Hypothalamus (tissue), 51 donors: ENCODE data around the gene AXDND1.
A peak's percentile ranks its signal among the peaks of the same experiment; 100 is the strongest.

ENCODE experiments used
- DNase-seq, 51 donors: peaks; one replicate each; lab custom pipeline; 2025; lab: John Stamatoyannopoulos, UW

Gene AXDND1

DNA sequence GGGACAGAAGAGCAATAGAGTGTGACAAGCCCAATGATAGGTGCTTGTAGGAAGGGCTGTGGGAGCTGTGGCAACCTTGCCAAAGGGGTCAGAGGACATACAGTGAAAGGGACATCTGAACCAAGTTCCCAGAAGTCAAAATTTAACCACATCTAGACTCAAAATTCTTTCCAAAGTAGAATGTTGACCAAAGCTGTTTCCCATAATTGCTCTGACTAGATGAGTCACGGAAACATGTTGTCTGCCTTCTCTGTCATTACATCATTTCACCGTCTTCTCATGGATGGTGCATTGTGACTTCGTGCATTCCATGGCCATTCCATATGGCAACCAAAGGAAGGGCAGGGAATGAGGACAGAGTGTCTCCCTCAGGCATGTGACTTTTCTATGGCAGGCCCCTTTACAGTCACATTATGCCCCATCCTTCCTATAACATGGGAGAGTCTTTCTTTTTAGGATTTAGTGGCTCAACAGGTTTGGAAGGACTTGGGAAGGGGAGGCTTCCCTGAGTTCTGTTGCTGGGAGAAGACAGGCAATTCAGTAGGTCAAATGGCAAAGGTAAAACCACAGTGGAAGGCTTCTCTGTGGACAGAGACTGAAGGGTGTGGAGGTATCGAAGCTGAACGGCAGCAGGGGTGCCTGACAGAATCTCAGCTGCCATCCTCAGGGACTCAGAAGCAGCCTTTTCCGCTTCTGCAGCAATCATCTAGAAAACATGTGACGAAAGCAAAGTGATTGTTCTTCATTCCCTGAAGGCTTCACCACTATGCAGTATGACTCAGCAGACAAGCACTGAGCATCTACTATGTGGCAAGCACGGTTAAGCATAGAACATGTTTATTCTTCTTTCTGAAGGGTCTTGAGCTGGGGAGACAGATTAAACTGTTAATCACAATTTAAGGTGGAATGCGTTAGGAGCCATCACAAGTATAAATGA is 185.2 kb downstream of the AXDND1 start:
- DNase-seq, result no peak

DNA sequence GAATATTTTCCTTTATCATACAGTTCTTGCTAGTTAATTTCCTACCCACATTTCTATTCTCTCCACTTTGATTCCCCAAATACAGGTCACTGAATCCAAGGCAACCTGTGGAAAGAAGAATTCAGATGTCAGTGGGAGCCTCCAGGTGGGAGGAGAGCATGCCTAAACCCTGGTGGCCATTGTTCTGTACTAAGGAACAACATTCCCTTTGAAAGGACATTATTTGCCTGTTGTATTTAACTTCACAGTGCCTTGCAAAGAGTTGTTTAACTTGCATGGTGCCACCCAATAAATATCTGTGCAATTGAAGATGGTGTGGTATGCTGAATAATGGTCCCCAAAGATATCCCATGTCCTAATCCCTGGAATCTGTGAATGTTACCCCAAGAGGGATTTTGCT is 188.7 kb downstream of the AXDND1 start:
- DNase-seq, result no peak

DNA sequence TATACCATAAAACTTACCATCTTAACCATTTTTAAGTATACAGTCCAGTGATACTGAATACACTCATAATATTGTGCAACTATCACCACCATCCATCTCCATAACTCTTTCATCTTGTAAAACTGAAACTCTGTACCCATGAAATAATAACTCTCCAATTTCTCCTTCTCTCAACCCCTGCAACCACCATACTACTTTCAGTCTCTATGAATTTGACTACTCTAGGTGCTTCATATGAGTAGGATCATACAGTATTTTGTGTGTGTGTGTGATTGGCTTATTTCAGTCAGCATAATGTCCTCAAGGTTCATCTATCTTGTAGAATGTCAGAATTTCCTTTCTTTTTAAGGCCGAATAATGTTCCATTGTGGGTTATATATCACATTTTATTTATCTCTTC is 192.3 kb downstream of the AXDND1 start:
- DNase-seq, result no peak

DNA sequence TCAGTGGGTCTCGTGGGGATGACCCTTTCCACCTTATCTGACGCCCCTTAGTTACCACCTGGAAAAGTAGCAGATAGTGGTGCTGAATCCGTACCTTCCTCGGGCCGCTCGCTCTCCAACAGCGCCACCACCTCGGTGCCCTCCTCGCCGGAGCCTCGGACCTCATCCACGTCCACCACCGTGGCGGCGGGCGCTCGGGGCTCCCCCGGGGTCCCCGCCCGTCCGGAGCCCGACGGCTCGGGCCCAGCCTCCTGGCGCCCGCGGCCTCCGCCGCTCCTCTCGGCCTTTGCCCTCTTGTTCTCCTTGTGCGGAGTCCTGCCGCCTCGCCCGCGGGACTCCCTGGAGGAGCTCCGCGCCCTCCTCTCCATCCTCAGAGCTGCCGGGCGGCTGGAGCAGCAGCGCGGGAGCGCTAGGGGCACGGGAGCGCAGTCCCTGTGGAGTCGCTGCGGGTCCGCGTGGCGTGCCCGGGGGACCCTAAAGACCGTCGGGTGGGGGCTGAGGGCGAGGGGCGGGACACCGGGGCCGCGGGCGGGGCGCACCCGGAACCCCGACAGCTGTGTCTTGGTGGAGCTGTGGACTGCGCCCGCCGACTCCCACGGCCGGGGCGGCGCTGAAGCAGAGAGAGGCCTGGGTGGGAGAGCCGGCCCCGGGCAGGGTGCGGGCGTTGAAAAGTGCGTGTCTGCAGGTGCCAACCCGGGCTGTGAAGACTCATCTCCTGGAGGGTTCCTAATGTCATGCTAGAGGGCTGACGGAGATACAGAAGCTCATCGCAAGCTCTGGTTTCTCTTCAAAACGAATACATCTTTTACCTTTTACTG is 209.9 kb downstream of the AXDND1 start, which contains the start of gene NPHS2:
Gene NPHS2 (minus strand): TSS at position 452 of the 818 bp plus-strand sequence. CDS start 84 bp downstream, at position 368.
- no peak for DNase-seq

DNA sequence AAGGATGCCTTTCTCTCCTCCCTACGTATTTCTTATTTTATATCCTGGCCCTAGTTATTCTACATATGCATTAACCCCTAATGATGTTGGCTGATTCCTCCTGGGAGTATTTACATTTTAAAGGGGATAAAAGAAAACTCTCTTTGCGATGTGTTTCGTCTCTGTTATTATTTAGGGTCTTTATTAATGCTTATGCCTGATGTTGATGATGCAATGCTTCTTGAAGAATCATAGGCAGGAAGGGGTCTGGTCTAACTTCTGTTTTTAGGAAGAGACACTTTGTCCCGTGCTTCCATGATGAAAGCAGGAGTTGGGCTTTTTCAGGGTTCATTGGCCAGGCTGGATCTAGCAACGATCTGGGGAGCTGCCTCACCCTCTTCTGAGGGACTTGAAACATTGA is 210.7 kb downstream of the AXDND1 start:
- DNase-seq, result no peak

DNA sequence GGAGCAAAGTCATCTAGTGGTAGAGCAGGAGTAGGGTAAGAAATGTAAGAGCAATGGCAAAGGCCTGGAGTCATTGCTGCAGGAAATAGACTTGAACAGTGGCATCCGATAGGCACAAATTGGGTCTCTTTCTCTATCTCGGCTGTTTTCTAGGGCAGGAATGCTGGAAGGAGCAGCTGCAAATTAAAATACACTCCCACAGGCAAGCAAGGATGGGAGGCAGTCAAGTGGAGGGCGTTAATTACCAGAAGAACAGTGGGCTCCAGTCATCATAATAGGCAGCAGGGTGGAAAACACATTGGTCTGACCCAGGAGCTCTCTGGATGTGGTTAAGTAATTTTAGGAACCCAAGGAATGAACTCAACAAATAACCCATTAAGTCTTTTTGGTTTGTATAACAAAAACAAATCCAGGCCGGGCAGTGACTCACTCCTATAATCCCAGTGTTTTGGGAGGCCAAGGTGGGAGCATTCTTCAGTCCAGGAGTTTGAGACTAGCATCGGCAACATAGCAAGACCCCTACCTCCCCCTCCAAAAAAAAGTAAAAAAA is 218.1 kb downstream of the AXDND1 start:
- no peak for DNase-seq

DNA sequence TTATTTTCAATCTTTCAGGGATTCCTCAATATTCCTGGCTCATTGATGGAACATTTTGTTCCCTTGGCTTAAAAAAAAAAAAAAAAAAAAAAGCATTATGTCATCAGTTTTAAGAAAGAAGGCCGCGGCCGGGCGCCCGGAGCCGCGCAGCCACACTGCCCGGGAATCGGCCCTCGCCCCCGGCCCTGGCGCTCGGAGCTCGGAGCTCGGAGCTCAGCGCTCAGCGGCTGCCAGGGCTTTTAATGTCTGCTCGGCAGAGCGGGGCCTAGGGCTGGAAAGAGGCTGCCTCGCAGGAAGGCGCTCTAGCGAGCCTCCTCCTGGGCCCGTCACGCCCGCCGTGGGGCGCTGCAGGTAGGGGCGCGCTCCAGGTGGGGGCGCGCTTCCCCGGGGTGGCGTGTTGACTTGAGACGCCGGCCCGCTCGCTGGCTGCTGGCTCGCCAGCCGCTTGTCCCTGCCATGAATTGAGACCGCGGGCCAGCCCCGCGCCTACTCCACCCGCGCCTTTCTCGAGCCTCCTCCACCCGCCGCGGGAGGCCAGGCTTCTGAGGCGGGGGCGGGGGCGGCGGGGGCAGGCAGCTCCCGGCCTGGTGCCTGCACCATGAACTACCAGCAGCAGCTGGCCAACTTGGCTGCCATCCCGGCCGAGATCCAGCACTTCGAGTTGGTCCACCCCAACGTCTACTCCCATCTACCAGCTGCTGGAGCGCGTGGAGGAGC is 220.5 kb downstream of the AXDND1 start:
- peak in 37 of 51 donors; percentile 1 to 79 (median 54) for DNase-seq

DNA sequence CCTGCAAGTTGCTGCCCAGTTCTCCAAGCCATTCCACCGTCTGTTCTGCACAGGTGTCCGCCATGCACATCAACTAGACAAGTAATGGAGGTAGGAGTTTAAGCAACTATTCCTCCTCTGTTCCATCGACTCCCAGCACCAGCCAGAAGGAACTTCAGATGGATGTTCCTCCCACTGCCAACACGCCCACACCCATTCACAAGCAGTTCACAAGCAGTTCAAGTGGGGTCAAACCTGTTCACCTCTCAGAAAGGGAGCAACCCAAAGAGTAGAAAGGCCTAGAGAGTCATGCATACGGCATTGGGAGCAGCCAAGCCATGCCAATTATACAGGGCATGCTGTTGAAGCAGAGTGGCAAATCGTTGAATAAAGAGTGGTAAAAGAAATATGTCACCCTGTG is 221.6 kb downstream of the AXDND1 start:
- DNase-seq, result no peak

DNA sequence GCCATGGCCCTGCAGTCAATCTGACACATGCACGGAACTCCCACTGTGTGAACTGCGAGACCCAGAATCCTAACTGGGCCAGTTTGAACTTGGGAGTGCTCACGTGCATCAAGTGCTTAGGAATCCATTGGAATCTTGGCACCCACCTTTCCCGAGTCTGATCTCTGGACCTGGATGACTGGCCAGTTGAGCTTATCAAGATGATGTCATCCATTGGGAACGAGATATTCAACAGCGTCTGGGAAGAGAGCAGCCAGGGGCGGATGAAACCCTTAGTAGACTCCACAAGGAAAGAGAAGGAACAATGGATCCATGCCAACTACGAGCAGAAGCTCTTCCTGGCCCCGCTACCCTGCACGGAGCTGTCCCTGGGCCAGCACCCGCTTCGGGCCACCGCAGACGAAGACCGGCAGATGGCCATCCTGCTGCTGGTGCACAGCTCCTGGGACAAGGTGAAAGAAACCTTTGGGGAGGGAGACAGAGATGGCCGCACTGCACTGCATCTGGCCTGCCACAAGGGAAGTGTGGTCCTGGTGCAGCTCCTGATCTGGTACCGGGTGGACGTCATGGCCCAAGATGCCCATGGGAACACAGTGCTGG is 222.8 kb downstream of the AXDND1 start:
- DNase-seq, result no peak

DNA sequence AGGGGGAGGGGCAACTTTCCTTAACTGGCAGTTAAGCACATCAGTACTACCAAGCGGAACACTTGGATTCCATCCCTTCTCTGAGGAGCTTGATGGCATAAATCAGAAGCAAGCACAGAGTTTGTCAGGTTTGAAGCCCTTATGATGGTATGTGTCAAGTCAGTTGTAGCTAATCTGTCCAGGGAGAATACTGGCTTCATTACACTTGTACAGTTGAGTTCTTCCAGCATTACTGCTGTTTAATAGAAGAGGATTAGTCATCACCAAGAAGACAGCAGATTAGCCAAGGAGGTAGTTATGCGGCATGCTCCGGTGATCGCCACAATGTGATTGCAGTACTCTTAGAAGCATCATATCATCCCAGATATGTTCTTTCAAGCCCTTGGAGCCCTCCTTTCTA is 223.7 kb downstream of the AXDND1 start:
- DNase-seq, result no peak

DNA sequence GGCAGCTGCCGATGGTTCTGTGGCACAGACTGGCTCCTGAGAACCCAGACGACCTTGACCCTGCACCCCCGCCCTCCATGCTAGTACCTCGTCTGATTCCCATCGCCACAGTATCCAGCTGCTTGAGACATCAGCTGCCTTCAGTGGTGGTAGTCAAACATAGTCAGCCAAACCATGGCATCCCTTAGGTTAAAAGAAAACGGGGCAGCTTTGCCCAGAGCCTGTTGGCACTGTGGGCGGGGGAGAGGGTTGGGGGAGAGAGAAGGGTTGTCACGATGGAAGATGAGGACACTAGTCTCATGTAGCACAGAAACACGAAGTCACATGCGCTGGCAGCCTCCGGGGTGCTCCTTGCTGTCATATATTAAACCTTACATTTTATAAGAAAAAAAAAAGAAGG is 224.9 kb downstream of the AXDND1 start:
- no peak for DNase-seq

DNA sequence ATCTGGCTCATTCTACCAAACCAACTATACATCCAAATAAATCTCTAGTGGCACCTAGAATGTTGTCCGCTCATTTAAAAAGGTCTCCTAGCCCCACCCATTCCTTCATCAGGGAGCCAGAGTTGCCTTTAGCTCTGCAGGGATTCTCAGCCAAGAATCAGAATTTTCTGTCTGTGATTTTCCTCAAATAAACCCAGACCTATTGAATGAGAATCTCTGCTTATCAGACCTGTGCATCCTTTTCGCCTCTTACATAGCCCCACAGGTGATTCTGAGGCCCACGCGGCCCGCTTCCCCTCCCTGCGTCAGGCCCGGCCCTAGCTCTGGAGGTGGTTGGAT is 225.5 kb downstream of the AXDND1 start:
- DNase-seq, result no peak

DNA sequence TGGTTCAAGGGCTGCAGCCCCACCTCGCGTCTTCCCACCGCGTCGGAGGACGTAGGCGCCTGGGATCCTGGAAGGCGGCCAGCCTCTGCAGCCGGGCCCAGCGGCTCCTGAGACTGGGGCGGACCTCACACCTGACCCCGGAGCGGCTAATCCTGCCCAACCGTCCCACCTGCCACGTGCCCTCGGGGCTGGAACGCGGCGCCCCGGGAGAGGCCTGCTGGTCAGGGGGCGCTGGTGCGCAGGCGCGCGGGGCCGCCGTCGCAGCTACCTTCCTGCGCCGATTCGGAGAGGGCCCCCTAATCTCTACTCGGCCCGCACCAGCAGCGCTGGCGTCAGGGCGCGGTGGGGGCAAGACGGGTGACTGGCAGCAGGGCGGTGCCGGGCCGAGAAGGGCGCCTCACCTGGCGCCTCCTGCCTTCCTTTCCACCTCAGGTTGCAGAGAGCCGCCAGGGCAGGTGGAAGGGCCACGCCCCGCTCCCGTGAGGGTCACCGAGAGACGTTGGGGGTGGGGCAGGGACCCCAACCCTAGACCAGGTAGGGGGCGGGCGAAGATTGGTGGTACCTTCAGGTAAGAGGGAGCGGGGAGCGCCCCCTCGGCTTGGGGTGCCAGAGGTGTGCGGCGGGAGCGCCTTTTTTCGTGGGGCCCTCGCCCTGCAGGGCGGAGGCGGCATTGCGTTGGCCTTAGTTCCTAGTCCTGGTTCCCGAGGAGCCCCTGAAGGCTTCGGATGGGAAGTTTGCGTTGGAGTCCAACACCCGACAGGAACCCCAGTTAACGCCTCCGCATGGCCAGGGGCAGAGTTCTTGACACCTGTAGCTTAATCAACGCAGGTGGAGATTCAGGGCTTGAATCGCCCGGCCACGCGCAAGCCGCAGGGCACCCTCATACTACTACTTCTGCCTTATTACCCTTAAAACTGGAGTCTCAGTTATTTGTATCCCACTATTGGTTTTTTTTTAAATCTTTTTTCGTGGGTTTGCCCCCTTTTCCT is 226.1 kb downstream of the AXDND1 start, which contains the start of gene TDRD5:
Gene TDRD5 (plus strand): TSS at position 241 of the 989 bp plus-strand sequence. CDS start 784 bp downstream, outside the sequence.
- DNase-seq, result peak in 2 of 51 donors; percentile 6 to 11

DNA sequence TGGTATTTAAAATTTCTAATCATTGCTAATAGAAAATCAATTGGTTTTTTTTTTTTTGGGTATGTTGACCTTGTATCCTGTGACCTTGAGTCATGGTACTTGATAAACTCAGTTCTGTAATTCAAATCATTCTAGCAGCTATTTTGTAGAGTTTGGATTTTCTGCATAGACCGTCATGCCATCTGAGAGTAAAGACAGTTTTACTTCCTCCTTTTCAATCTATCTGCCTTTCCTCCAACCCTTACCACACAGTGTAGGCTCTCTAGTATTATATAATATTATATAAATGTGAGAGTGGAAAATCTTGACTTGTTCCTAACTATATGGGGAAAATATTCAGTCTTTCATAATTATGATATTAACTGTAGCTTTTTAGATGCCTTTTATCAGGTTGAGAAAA is 232.9 kb downstream of the AXDND1 start:
- DNase-seq, result no peak

DNA sequence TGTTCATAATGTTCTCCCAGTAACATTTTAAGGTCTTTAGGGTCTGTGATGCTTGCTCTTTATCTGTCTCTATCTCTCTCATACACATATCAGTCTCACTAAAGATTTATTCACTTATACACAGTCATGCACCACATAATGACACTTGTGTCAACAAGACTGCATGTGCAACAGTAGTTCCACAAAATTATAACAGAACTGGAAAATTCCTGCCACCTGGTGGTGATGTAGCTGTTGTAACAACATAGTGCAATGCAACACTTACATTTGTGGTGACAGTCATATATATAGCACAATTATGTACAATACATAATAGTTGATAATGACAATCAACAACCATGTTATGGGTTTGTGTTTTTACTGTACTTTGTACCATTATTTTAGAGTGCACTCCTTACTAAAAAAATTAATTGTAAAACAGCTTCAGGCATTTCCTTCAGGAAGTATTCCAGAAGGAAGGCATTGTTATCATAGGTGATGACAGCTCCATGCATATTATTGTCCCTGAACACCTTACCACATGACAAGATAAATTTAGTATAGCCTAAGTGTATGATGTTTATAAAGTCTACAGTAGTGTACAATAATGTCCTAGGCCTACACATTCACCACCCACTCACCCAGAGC is 234.0 kb downstream of the AXDND1 start:
- DNase-seq, result peak in 1 of 51 donors; percentile 10

DNA sequence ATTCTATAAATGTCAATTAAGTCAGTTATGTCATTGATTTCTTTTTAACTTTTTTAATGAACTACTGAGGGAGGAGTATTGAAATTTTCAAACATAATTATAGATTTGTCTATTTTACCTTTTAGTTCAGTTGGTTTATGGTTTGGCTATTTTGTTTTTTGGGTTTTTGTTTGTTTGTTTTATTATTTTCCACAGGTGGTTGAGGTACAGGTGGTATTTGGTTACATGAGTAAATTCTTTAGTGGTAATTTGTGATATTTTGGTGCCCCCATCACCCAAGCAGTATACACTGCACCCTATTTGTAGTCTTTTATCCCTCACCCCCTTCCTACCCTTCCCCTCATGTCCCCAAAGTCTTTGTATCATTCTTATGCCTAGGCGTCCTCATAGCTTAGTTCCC is 235.3 kb downstream of the AXDND1 start:
- DNase-seq, result no peak
